Stimulated activated CD8-positive, alpha-beta memory T cell treated with anti-CD3 and anti-CD28 coated beads, Interleukin-4, amount 100 ng/mL, for 48 hours (primary cell): Measurements from ENCODE around the gene CYP3A7.
A peak's percentile ranks its signal among the peaks of the same experiment; 100 is the strongest.
"Not testable (repeated sequence)": the region's sequence is repeated elsewhere in the genome, so short reads cannot be mapped to it uniquely, and the experiment has no call there.

ENCODE experiments used
- DNase-seq: peaks from one replicate; pipeline ENCODE4 v3.0.0-alpha.2; 2020

The CYP3A7 gene

GRCh38 chr7:99740573-99741440, 5.8 kb upstream of the CYP3A7 start:
- no peak for DNase-seq

DNA sequence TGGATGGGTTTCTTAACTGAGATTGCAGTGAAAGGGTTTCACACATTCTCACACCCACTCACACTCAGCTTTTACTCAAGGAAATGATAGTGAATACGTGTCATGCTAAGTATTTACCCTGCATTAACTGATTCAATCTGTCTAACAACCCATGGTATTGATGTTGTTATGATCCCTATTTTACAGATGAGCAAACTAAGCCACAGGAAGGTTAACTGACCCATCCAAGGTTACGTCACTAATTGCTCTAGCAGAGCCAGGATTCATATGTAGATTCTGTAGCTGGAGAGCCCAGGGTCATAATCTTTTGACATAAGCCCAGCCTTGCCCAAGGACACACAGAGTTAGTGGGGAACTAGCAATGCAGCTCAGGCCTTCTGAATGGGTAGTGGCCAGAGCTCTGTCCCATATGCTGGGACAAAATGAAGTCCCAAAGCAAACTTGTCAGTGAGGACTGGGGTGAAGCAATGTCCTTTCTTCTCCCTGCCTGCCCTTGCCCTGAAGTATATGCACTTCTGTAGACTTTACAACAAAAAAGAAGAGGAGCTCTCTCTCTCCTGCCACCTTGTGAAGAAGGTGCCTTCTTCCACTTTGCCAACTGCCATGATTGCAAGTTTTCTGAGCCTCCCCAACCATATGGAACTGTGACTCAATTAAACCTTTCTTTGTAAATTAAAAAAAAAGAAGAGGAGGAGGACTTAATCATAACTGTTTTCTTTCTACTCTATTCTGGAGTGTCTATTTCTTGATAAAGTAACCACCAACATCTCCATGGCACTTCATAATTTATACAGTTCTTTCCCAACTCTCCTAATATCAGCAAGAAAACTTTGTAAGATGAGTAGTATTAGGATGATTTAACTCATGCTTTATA, 4.9 kb upstream of the CYP3A7 start:
- no peak for DNase-seq

DNA sequence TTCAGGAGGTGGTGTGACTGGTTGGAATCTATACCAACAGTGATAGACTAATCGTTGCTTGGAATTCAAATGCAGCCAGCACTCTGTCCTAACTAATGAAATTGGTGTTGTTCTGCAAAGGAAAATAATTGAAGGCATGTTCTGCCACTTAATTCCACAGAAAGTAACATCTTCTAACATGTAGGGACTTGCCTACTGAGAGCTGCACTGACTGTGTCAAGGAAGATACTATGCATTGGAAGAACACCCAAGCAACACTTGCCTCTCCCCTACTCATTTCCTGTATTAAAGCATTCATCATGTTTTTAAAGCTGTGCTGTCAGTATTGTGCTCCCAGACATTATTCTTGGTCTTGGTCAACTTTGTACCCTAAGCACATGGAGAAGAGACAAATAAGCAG, 2.7 kb upstream of the CYP3A7 start:
- DNase-seq = no peak

DNA sequence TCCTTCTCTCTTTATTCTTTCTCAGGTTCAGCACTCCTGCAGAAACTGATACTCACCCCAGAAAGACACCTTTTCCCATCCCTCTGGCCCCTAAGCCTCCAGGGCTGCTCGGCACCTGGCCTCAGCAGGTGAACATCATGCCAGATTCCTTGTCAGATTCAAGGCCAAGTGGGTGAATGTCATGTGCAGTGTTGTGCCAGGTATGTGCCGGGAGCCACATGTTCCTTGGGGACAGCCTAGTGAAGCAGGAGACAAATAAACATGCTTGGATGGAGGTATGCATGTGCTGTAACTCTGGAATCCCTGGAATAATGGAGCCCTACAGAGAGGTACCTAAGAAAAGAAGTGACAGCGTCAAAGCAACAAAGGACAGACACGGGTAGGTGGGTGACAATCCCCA, 1.7 kb upstream of the CYP3A7 start:
- DNase-seq = not testable (repeated sequence)

GRCh38 chr7:99733448-99733847, 1.5 kb downstream of the CYP3A7 start:
- peak; percentile 38 for DNase-seq

DNA sequence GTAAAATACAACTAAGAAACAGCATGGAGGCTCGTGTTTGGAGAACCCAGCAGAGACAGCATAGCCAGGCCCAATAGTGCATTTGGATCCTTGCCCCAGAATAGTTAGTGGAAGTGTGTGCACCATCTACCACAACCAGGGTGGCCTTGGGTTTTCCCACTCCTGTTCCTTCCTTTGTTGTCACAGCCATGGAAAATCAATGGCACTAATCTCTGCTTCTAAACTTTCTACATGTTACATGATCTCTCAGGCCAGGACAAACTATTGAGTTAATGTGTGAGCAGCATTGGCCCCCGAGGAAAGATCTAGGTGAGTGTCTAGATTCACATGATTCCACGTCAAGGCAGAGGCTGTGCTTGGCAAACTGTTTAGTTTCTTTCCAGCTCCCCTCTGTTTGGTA, 2.0 kb downstream of the CYP3A7 start:
- DNase-seq = no peak

GRCh38 chr7:99731638-99732374, 3.2 kb downstream of the CYP3A7 start:
- no peak for DNase-seq

DNA sequence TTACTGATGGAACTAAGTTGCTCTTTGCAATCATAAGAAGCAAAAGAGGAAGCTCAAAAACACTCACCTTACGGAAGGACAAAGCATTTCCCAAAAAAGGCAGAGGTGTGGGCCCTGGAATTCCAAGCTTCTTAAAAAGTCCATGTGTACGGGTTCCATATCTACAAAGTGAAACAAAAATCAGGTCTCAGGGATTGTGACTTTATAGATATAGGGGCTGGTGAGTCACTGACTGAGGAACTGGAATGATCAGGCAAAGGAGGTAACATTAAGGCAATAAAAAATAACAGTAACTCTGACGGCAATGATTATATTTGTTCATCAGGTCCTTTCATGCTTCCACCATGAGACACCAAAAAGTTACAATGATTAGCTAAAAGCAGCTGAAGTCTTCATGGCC, 4.0 kb downstream of the CYP3A7 start:
- no peak for DNase-seq

GRCh38 chr7:99730238-99730810, 4.7 kb downstream of the CYP3A7 start:
- DNase-seq = no peak

DNA sequence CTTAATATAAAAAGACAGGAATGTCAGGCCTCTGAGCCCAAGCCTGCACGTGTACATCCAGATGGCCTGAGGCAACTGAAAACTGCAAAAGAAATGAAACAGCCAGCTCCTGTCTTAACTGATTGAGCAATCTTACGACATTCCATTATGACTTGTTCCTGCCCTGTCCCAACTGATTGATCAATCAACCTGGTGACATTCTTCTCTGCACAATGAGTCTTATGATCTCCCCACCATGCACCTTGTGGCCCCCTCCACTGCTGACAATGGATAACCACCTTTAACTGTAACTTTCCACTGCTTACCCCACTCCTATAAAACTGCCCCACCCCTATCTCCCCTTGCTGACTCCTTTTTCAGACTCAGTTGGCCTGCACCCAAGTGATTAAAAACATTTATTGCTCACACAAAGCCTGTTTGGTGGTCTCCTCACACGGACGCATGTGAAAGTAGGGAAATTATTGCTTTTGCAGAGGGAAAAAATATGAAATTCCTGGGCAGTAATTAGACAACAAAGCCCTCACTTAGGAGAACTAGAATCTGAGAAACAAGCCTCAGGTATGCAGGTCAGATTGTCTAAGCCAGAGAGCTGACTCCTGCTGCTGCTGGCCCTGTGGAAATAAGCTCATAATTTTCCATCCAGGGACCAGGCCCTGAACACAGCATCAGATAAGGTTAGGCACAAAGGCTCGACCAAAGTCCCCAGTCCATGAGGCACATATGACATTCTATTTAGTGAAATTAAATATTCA, 5.3 kb downstream of the CYP3A7 start:
- no peak for DNase-seq

GRCh38 chr7:99728615-99729014, 6.4 kb downstream of the CYP3A7 start:
- DNase-seq = no peak

GRCh38 chr7:99723201-99723600, 11.8 kb downstream of the CYP3A7 start:
- DNase-seq = not testable (repeated sequence)

- DNase-seq = no peak
These were observed 14.0 kb downstream of the CYP3A7 start for GRCh38 chr7:99720800-99721595.

GRCh38 chr7:99719996-99720769, 14.8 kb downstream of the CYP3A7 start:
- no peak for DNase-seq

- DNase-seq = no peak
These were observed 20.9 kb downstream of the CYP3A7 start for GRCh38 chr7:99713995-99714570.

DNA sequence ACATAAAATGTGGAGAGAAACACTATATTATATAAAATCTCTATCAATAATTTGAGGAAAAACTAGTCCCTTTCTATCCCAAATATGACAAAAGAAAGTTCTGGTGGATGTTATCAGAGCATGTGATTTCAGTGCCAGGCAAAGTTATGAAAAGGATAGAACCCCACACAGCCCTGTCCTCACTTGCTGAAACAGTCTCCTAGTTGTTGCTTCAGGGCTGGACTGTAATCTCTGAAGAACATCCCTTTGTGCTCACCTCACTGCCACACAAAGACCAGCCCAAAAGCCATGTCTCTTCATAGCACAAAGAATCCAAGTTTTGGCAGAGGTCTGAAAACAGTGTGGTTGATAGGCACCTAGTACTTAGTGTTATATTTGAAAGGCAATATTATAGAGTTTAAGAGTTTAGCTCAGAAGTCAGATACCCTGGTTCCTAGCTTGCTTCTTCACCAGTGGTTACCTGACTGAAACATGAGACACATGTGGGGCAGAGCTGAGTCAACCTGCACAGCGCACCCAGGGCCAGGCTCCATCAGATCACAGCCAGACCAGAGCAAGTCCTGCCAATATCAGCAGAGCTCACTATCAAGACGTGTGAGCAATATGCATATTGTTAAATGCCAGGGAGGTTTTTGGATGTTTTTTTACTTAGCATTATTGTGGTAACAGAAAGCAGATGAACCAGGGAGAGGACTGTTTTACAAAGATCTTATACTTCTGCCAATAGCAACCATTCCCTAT, 25.0 kb downstream of the CYP3A7 start:
- DNase-seq = no peak

DNA sequence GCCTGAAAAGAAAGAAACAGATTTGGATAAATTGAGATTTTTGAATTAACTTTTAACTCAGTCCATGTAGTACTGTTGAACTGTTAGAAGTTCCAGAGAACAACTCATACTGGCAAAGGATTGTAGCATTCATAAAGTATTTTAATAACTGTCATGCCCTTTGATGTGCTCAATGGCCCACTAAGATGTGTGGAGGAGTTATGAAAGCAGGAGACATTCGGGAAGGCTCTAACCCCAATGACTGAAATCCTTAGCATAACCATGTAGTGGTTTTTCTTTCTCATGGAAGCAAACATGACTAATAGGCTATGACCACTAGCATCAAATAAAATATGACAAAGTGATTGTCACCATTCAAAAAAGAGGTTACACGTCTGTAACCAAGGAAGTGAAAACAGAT, 25.7 kb downstream of the CYP3A7 start:
- DNase-seq = no peak

- no peak for DNase-seq
These were observed 27.9 kb downstream of the CYP3A7 start for GRCh38 chr7:99707096-99707495.

DNA sequence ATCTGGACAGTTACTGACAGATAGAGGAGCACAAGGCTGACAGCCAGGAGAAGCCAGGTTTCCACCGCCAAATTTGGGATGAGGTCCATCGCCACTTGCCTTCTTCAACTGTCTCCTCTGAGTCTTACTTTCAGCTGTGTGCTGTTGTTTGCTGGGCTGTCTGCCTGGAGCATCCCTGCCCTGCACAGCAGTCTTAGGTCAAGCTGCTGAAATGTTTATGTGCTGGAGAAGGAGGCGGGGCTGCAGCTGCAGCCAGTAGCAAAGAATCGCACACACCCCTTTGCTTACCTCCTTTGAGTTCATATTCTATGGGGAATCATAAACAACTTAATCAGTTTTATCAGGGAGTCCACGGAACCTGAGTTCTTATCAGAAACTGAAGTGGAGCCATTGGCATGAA, 35.0 kb downstream of the CYP3A7 start:
- DNase-seq = no peak
